ES-I3 (cell line): Measurements from ENCODE around the gene LTBP4.
"Not testable (repeated sequence)": the region's sequence is repeated elsewhere in the genome, so short reads cannot be mapped to it uniquely, and the experiment has no call there.

ENCODE experiments used
- H3K36me3 ChIP-seq: 2 replicates; pipeline ENCODE4 v1.6.1; 2013; ENCODE audit warnings: mild to moderate bottlenecking, low read length, control low read depth, moderate library complexity; ENCODE audit not compliant: insufficient read depth
- H3K4me1 ChIP-seq: 2 replicates; pipeline ENCODE4 v1.6.1; 2013; ENCODE audit warnings: mild to moderate bottlenecking, control low read depth, low read length; ENCODE audit not compliant: insufficient read depth
- H3K9ac ChIP-seq: 2 replicates; pipeline ENCODE4 v1.6.1; 2013; ENCODE audit warnings: low read depth, mild to moderate bottlenecking, low read length, moderate library complexity
- H3K9me3 ChIP-seq: 2 replicates; pipeline ENCODE4 v1.6.1; 2013; ENCODE audit warnings: mild to moderate bottlenecking, low read length, moderate library complexity; ENCODE audit not compliant: control insufficient read depth, insufficient read depth

Gene LTBP4, protein sequence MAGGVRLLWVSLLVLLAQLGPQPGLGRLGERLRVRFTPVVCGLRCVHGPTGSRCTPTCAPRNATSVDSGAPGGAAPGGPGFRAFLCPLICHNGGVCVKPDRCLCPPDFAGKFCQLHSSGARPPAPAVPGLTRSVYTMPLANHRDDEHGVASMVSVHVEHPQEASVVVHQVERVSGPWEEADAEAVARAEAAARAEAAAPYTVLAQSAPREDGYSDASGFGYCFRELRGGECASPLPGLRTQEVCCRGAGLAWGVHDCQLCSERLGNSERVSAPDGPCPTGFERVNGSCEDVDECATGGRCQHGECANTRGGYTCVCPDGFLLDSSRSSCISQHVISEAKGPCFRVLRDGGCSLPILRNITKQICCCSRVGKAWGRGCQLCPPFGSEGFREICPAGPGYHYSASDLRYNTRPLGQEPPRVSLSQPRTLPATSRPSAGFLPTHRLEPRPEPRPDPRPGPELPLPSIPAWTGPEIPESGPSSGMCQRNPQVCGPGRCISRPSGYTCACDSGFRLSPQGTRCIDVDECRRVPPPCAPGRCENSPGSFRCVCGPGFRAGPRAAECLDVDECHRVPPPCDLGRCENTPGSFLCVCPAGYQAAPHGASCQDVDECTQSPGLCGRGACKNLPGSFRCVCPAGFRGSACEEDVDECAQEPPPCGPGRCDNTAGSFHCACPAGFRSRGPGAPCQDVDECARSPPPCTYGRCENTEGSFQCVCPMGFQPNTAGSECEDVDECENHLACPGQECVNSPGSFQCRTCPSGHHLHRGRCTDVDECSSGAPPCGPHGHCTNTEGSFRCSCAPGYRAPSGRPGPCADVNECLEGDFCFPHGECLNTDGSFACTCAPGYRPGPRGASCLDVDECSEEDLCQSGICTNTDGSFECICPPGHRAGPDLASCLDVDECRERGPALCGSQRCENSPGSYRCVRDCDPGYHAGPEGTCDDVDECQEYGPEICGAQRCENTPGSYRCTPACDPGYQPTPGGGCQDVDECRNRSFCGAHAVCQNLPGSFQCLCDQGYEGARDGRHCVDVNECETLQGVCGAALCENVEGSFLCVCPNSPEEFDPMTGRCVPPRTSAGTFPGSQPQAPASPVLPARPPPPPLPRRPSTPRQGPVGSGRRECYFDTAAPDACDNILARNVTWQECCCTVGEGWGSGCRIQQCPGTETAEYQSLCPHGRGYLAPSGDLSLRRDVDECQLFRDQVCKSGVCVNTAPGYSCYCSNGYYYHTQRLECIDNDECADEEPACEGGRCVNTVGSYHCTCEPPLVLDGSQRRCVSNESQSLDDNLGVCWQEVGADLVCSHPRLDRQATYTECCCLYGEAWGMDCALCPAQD (N-terminal part only)

GRCh38 chr19:40601134-40601974, at the start of gene LTBP4:
LTBP4 (plus strand) TSS chr19:40601369; CDS start chr19:40601388, 19 bp downstream.
- Histone ChIP-seq H3K36me3 (no peaks in the 10 kb centered on the region), H3K4me1 (peaks cover 17% of the 10 kb centered on the region), H3K9me3 (no peaks in the 10 kb centered on the region), H3K9ac (peak within 1 kb of the TSS; percentile 29; the same call in 1 of the 2 replicates)

- no peaks in the 10 kb centered on the region for H3K36me3 ChIP-seq
- no peak overlapping the region for H3K9ac ChIP-seq
- H3K4me1 ChIP-seq = no peaks in the 10 kb centered on the region
- no peaks in the 10 kb centered on the region for H3K9me3 ChIP-seq
Measured at GRCh38 chr19:40552848-40553247, 48.3 kb upstream of the LTBP4 start.

GRCh38 chr19:40553885-40554857, 47.0 kb upstream of the LTBP4 start:
- Histone ChIP-seq H3K9me3 (no peaks in the 10 kb centered on the region), H3K9ac (peak overlapping the region; percentile 25; the same call in 1 of the 2 replicates), H3K36me3 (no peaks in the 10 kb centered on the region), H3K4me1 (no peaks in the 10 kb centered on the region)

DNA sequence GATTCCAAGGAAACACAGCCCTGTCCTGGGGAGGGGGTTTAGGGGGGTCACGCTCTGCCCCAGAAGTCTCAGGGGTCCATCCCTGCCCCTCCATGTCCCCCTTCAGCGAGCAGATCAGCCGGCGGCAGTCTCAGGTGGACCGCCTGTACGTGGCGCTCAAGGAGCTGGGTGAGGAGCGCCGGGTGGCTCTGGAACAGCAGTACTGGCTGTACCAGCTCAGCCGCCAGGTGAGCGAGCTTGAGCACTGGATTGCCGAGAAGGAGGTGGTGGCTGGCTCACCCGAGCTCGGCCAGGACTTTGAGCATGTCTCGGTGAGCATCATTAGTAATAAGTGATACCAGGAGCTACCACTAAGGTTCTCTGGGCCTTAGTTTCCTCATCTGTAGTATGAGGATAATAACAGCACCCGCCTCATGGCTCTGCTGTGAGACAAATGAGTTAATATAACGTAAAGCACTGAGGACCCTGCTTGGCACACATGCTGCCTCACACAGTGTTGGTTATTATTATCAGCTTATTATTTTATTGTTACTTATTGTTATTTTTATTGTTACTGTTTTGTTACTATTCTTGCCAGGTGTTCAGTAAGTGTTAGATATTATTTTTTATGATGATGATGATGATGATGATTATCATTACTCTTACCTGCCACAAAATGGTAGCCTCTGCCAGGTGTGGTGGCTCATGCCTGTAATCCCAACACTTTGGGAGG, 45.0 kb upstream of the LTBP4 start:
- Histone ChIP-seq H3K9ac (no peak overlapping the region), H3K4me1 (no peaks in the 10 kb centered on the region), H3K36me3 (no peaks in the 10 kb centered on the region), H3K9me3 (no peaks in the 10 kb centered on the region)

DNA sequence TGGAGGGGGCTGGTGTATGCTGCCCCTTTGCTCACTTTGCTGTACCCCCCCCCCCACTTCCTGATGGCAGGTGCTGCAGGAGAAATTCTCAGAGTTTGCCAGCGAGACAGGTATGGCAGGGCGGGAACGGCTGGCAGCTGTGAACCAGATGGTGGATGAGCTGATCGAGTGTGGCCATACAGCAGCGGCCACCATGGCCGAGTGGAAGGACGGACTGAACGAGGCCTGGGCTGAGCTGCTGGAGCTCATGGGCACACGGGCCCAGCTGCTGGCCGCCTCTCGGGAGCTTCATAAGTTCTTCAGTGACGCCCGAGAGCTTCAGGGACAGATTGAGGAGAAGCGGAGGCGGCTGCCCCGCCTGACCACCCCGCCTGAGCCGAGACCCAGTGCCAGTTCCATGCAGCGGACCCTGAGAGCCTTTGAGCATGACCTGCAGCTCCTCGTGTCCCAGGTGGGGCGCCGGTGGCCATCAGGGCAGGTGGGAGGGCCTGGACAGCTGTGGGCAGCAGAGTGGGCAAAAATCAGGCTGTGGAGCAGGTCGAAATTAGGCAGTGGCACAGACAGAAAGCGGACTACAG, 44.1 kb upstream of the LTBP4 start:
- H3K4me1 ChIP-seq = no peaks in the 10 kb centered on the region
- H3K9ac ChIP-seq = no peak overlapping the region
- H3K9me3 ChIP-seq = no peaks in the 10 kb centered on the region
- H3K36me3 ChIP-seq = no peaks in the 10 kb centered on the region

- H3K36me3 ChIP-seq = no peaks in the 10 kb centered on the region
- no peaks in the 10 kb centered on the region for H3K4me1 ChIP-seq
- H3K9ac ChIP-seq = no peak overlapping the region
- no peaks in the 10 kb centered on the region for H3K9me3 ChIP-seq
Measured at GRCh38 chr19:40559394-40559793, 41.8 kb upstream of the LTBP4 start.

GRCh38 chr19:40560092-40560507, 41.1 kb upstream of the LTBP4 start:
- Histone ChIP-seq H3K9ac (no peak overlapping the region), H3K9me3 (no peaks in the 10 kb centered on the region), H3K36me3 (no peaks in the 10 kb centered on the region), H3K4me1 (no peaks in the 10 kb centered on the region)

DNA sequence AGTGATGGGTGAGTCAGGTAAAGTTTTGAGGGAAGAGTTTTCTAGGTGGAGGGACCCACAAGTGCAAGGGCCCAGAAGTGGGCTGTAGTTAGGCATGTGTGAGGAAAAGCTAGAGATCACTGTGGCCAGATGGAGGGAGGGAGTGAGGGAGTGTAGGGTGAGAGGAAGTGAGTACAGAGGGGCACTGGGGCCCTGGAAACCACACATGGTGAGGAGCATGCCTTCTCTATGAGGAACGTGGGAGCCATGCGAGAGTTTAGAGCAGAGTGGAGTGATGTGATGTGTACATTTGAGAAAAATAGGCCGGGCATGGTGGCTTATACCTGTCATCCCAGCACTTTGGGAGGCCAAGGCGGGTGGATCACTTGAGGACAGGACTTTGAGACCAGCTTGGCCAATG, 39.2 kb upstream of the LTBP4 start:
- Histone ChIP-seq H3K4me1 (no peaks in the 10 kb centered on the region), H3K9ac (no peak overlapping the region), H3K36me3 (no peaks in the 10 kb centered on the region), H3K9me3 (no peaks in the 10 kb centered on the region)

DNA sequence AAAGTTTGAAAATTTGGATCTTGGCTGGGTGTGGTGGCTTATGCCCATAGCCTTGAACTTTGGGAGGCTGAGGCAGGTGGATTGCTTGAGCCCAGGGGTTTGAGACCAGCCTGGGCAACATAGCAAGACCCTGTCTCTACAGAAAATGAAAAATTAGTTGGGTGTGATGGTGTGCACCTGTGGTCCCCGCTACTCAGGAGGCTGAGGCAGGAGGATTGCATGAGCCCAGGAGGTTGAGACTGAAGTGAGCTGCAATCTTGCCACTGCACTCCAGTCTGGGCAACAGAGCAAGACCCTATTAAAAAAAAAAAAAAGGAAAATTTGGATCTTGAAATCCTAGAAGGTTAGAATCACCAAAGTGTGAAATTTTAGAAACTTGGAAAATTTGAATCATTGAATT, 36.6 kb upstream of the LTBP4 start:
- not testable (repeated sequence) for H3K4me1 ChIP-seq, H3K9me3 ChIP-seq, H3K9ac ChIP-seq, H3K36me3 ChIP-seq

GRCh38 chr19:40565355-40565754, 35.8 kb upstream of the LTBP4 start:
- H3K4me1 ChIP-seq = no peaks in the 10 kb centered on the region; the same call in 1 of the 2 replicates
- no peaks in the 10 kb centered on the region for H3K36me3 ChIP-seq
- no peaks in the 10 kb centered on the region for H3K9me3 ChIP-seq
- H3K9ac ChIP-seq = no peak overlapping the region

DNA sequence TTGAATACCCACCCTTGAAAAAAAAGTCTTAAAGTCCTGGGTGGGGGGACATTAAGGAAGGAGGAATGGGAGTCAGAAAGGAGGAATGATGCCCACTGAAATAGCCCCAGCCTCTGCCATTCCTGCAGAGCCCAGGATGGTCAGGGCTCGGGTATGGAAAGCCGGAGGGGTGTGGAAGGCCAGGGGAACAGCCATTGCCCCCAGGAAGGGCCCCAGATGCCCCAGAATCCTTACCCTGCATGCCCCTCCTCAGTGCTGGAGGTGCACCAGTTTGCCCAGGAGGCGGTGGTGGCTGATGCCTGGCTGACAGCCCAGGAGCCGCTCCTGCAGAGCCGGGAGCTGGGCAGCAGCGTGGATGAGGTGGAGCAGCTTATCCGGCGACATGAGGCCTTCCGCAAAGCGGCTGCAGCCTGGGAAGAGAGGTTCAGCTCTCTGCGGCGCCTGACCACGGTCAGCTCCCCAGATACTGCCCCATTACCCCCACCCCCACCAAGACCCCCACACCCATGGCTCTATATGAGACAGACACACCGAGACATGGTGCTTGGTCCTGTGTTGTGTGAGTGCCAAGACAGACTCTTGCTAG, 35.2 kb upstream of the LTBP4 start:
- Histone ChIP-seq H3K36me3 (no peaks in the 10 kb centered on the region), H3K4me1 (no peaks in the 10 kb centered on the region; the same call in 1 of the 2 replicates), H3K9me3 (no peaks in the 10 kb centered on the region), H3K9ac (no peak overlapping the region)
